ENCODE data around the gene CXCL17.

DNA sequence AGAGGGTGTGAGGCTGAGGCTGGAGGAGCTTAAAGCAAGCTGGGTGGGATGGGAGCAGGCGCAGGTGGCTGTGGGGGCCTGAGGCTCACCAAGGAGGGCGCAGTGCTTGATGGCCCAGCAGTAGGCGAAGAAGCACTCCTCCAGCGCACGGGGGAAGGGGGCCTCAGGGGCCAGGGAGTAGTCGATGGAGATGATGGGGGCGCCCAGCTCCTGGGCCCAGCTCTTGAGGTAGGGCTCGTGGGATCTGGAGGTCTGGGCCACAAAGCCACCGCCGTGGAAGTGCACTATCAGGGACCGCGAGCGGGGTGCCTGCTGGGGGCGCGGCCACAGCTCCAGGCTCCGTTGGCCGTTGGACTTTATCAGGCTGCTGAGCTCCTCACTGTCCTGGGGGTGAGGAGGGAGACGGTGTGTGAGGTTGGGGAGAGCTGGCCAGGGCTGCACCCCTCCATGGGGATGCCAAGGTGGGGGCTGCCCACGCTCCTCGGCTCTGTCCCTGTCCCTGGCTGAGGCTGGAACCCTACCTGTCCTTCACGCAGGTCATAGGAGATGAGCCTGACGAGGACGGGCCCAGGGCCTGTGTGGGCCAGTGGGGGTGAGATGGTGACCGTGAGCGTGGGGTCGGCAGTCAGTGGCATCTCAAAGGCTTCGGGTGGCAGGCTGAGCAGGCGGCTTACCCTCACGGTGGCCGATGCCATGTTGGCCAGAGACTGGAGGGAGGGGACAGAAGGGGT is 35.5 kb downstream of the CXCL17 start:
- TF ChIP-seq CTCF (conservative IDR thresholded peaks at IDR 0.05; ENCODE audit: low read depth in 2 of 2) (no peak), EZH2phosphoT487 (IDR thresholded peaks at IDR 0.05; ENCODE audit: unreplicated experiment) (no peak), POLR2AphosphoS5 (IDR thresholded peaks at IDR 0.05; ENCODE audit: low read depth) (no peak), EZH2 (IDR thresholded peaks at IDR 0.05; ENCODE audit: low read depth, unreplicated experiment) (no peak), CREB1 (CRISPR knock-in tag; IDR thresholded peaks at IDR 0.05; ENCODE audit: low read depth) (no peak), JUNB (IDR thresholded peaks at IDR 0.05; ENCODE audit: unreplicated experiment) (no peak), REST (IDR thresholded peaks at IDR 0.05; ENCODE audit: unreplicated experiment) (no peak)

Measured in GM23338 (cell line).